ENCODE measurements around the gene ASB15. TPM values are rescaled to one million over a fixed set of nuclear protein-coding genes. Genes with fewer than 3 reads are reported as not detected.

Gene ASB15
- total RNA-seq, 2 experiments from 2014 or later: not detected

DNA sequence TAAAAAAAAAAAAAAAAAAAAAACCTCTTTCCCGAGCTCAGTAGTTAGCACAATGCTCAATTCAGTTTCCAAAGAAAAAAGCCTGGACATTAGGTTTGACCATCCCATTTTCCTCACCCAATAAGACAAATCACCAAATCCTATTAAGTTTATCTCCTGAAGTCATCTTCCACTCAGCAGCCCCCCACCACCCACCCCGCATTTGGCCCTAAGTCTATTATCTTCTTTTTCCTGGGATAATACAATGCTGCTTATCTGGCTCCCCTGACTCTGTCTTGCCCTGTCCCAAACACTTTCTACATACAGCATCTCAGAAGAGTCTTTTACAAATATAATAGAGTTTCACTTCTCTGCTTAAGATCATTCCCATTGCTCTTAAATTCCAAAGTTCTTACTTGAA, 36.3 kb downstream of the ASB15 start:
- ATAC-seq: no peak
- no peaks in the 10 kb centered on the region for H3K4me1 Mint-ChIP-seq (ENCODE audit: low read depth)
- no peak overlapping the region for H3K27ac Mint-ChIP-seq
- H3K4me3 Mint-ChIP-seq: no peak overlapping the region
- H3K36me3 Mint-ChIP-seq (ENCODE audit: low read depth): no peaks in the 10 kb centered on the region
- no peaks in the 10 kb centered on the region for H3K9me3 Mint-ChIP-seq
- DNase-seq: no peak
- H3K27me3 Mint-ChIP-seq: peaks cover 20% of the 10 kb centered on the region
- CTCF ChIA-PET: interaction anchor here (1.4 to 2.1 kb wide), 3 partner anchors 14 to 160 kb away, joined by 3 to 14 read pairs (median 9); no protein-coding TSS in a partner anchor
- intact Hi-C loops (cut with micrococcal nuclease): no loop called here
- POLR2A ChIA-PET: no interaction called here
- no peak for TF ChIP-seq CTCF (IDR thresholded peaks at IDR 0.05)

GRCh38 chr7:123639631-123640030, 38.0 kb downstream of the ASB15 start:
- DNase-seq (no peak), ATAC-seq (no peak)
- Mint-ChIP-seq H3K4me3 (no peak overlapping the region), H3K27me3 (peaks cover 23% of the 10 kb centered on the region), H3K27ac (no peak overlapping the region), H3K36me3 (ENCODE audit: low read depth) (no peaks in the 10 kb centered on the region), H3K4me1 (ENCODE audit: low read depth) (no peaks in the 10 kb centered on the region), H3K9me3 (no peaks in the 10 kb centered on the region)
- ChIA-PET CTCF (no interaction called here), POLR2A (interaction anchor here (0.7 kb wide), 1 partner anchor 109 kb away, joined by 4 read pairs; the partner anchor contains the start of gene WASL)
- no peak for TF ChIP-seq CTCF (IDR thresholded peaks at IDR 0.05)
- intact Hi-C loops (cut with micrococcal nuclease): no loop called here

DNA sequence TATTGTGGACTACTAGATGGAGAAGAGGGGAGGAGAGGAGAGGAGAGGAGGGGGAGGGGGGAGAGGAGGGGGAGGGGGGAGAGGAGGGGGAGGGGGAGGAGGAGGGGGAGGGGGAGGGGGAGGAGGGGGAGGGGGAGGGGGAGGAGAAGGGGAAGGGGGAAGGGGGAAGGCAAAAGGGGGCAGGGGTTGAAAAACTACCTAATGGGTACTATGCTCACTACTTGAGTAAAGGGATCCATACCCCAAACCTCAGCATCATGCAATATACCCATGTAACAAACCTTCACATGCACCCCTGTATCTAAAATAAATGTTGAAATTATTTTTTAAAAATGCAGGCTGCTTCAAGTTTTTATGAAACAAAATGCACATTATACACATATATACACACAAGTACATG, 39.0 kb downstream of the ASB15 start:
- TF ChIP-seq CTCF (IDR thresholded peaks at IDR 0.05): no peak
- no peak overlapping the region for H3K27ac Mint-ChIP-seq
- H3K9me3 Mint-ChIP-seq: no peaks in the 10 kb centered on the region
- intact Hi-C loops (cut with micrococcal nuclease): no loop called here
- H3K36me3 Mint-ChIP-seq (ENCODE audit: low read depth): no peaks in the 10 kb centered on the region
- DNase-seq (no peak), ATAC-seq (no peak)
- peaks cover 26% of the 10 kb centered on the region for H3K27me3 Mint-ChIP-seq
- H3K4me1 Mint-ChIP-seq (ENCODE audit: low read depth): no peaks in the 10 kb centered on the region
- ChIA-PET CTCF (no interaction called here), POLR2A (no interaction called here)
- no peak overlapping the region for H3K4me3 Mint-ChIP-seq

DNA sequence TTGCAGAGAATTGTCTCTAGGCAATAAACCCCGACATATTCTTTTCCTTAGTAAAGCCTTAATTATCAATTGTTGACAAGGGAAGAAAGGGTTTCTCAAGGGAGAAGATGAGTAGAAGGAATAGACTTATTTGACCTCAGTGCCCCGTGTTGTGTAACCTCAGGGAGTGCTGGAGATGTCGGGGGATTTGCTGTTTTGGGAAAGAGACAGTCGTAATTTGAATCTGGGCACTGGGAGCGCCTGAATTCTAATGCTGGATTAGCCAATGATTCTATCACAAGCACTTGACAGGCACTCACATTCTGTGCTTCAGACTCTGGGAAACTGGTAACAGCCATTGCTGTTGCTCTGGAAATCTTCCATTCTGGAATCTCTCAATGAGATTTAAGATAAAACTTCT, 40.3 kb downstream of the ASB15 start:
- Mint-ChIP-seq H3K27ac (no peak overlapping the region), H3K36me3 (ENCODE audit: low read depth) (no peaks in the 10 kb centered on the region), H3K4me1 (ENCODE audit: low read depth) (no peaks in the 10 kb centered on the region), H3K9me3 (no peaks in the 10 kb centered on the region), H3K27me3 (peaks cover 26% of the 10 kb centered on the region), H3K4me3 (no peak overlapping the region)
- ChIA-PET POLR2A (no interaction called here), CTCF (no interaction called here)
- TF ChIP-seq CTCF (IDR thresholded peaks at IDR 0.05): no peak
- intact Hi-C loops (cut with micrococcal nuclease): no loop called here
- DNase-seq (no peak), ATAC-seq (no peak)

DNA sequence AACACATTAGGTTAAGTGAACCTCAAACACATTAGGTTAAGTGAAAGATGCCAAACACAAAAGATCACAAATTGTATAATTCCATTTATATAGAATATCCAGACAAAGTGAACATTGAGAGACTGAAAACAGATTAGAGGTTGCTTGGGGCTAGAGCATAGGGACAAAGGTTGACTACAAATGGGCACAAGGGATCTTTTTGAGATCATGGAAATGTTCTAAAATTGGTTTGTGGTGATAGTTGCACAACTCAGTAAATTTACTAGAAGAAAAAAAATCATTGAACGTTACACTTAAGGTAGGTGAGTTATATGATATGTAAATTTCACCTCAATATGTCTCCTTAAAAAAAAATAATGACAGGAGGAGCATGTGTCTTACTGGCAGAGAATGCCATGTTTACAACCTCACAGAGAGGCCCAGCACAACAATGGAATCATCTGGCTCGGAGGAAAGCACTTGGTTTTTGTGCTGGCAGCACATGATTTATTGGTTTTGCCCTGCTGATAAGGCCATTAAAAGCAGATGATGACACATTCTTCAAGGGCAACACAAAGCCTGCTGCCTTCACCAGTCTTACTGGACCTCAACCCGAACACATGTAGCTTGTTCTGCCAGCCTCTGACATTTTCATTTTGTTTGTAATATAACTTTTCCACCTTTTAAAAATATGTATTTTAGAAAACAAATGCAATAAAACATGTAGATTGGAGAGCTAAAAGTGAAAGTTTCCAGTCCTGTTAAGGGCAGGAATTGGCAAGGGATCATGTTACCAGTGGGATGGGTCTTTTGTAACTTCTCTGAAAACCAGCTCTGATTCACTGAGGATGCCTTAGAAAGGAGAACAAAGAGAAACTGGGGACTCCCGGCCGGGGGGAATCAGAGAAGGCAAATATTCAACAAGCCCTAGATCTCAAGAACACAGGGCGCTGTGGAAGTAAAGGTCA, 42.1 kb downstream of the ASB15 start:
- CTCF ChIA-PET: interaction anchor here (1.5 kb wide), 1 partner anchor 34 kb away, joined by 3 read pairs; no protein-coding TSS in a partner anchor
- intact Hi-C loops (cut with micrococcal nuclease): no loop called here
- ATAC-seq: no peak

More for the DNA sequence above, 42.1 kb downstream of the ASB15 start:
- Mint-ChIP-seq H3K27ac (no peak overlapping the region), H3K27me3 (peaks cover 12% of the 10 kb centered on the region), H3K36me3 (ENCODE audit: low read depth) (no peaks in the 10 kb centered on the region), H3K4me1 (ENCODE audit: low read depth) (no peaks in the 10 kb centered on the region), H3K9me3 (no peaks in the 10 kb centered on the region), H3K4me3 (no peak overlapping the region)
- TF ChIP-seq CTCF (IDR thresholded peaks at IDR 0.05): no peak
- POLR2A ChIA-PET: no interaction called here
- DNase-seq: no peak

All from activated CD8-positive, alpha-beta T cell treated with anti-CD3 and anti-CD28 coated beads for 36 hours (primary cell).